GM18907 (cell line): ENCODE data around the gene UBE2K.
"Not testable (repeated sequence)": the region's sequence is repeated elsewhere in the genome, so short reads cannot be mapped to it uniquely, and the experiment has no call there.

Experiments
- ATAC-seq: cut with Tn5 transposase; IDR thresholded peaks from one replicate; pipeline ENCODE4 v1.9.1; 2021; ENCODE audit warnings: mild to moderate bottlenecking, moderate library complexity; ENCODE audit not compliant: unreplicated experiment

The UBE2K gene

DNA sequence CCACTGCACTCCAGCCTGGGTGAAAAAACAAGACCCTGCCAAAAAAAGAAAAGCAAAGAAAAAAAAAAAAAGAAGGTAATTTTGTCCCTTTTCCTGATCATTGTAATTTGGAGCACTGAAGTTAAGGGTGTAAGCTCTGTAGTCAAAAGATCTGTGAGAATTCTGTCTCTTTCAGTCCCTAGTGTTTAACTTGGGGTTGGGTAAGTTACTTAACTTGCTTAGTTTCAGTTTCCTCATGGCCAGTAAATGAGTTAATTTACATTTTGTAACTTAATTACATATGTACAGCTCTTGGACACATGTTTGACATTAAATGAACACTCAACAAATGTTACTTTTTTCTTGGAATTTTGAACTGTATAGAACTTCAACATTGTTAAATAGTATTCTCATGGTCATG is 10.9 kb upstream of the UBE2K start:
- no peak for ATAC-seq

DNA sequence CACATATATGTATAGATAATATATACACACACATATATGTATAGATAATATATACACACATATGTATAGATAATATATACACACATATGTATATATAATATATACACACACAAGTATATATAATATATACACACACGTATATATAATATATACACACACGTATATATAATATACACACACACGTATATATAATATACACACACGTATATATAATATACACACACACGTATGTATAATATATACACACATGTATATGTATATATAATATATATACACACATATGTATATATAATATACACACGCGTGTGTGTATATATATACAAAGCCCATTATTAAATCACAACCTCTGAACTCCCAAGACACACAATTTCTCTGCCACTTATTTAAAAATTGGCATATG is 8.0 kb upstream of the UBE2K start:
- no peak for ATAC-seq

GRCh38 chr4:39698424-39699009 is 581 bp downstream of the UBE2K start:
- ATAC-seq, result peak; percentile 37

DNA sequence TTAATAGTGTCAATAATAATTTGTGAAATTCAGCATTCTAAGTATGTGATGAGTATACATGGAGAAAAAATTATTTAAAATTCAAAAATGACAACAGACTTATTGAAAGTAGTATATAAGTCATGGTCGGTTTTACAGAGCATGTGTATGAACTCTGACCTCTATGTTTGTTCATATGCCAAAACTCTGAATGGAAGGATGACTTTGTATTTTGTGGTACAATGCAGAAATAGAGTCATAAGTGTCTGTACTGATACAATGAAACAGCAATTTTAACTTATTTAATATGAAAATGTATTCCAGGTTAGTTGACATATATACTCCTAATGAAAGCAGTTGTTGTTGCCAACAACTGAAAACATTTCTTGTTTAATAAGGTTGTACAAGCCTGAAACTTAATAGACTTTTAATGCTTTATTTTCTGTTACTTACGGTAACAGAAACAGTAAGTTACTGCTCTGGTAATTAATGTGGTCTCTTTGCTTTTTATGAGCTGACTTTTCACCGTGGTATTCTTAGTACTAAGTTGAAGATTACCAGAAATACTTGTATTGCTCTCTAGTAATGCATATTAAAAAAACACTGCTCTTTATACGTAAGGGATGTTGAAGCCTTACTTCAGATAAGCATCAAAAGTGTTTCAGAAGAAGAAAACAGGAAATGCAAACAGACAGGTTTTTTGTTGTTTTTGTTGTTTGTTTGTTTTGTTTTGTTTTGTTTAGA is 1.9 kb downstream of the UBE2K start:
- ATAC-seq, result no peak

DNA sequence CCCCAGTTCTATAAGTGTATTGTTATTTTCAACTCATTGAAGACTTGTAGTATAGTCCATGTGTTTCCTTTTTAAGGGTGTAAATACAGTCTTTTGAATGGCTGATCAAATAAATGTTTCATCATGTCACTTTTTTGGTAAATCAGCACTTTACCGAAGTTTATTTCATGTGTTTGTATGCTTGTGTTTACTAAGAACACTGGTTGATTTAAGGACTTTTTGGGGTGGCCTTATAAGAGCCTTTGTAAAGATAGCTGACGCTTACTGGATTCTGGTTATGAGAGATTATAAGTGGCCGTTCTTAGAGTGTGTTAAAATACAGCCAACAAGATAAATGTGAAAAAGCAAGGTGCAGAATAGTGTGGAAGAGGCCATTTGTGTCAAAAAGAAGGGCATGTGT is 2.6 kb downstream of the UBE2K start:
- no peak for ATAC-seq

GRCh38 chr4:39702716-39703115 is 4.8 kb downstream of the UBE2K start:
- no peak for ATAC-seq

DNA sequence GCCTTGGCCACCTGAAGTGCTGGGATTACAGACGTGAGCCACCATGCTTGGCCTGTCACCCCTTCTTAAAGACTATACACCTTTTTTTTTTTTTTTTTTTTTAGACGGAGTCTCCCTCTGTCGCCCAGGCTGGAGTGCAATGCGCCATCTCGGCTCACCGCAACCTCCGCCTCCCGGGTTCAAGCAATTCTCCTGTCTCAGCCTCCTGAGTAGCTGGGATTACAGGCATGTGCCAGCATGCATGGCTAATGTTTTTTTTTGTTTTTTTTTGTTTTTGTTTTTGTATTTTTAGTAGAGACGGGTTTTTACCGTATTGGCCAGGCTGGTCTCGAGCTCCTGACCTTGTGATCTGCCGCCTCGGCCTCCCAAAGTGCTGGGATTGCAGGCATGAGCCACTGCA is 6.9 kb downstream of the UBE2K start:
- ATAC-seq, result not testable (repeated sequence)

DNA sequence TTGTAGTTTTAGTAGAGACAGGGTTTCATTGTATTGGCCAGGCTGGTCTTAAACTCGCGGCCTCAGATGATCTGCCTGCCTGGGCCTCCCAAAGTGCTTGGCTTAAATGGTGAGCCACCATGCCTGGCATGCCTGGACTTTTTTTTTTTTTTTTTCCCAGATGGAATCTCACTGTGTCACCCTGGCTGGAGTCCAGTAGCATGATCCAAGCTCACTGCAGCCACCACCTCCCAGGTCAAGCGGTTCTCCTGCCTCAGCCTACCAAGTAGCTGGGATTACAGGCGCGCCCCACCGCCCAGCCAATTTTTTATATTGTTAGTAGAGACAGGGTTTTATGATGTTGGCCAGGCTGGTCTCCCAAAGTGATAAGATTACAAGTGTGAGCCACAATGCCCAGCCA is 8.4 kb downstream of the UBE2K start:
- ATAC-seq, result no peak

DNA sequence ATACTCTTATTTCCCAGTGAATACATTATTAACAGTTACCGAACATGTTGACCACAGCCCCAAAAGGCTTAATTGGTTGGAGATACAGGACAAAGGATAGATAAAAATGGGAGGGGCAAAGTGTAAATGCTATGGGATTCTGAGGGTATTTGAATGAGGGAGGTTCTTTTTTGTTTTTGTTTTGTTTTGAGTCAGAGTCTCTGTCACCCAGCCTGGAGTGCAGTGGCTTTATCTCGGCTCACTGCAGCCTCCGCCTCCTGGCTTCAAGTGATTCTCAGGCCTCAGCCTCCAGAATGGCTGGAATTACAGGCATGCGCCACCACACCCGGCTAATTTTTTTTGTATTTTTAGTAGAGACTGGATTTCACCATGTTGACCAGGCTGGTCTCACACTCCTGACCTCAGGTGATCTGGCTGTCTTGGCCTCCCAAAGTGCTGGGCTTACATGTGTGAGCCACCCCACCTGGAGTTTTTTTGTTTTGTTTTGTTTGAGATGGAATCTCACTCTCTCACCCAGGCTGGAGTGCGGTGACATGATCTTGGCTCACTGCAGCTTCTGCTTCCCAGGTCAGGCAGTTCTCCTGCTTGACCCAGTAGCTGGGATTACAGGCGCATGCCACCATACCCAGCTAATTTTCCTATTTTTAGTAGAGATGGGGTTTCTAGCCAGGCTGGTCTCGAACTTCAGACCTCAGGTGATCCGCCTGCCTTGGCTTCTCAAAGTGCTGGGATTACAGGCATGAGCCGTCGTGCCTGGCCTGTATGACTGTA is 9.0 kb downstream of the UBE2K start:
- no peak for ATAC-seq

- ATAC-seq, result no peak
Measured at GRCh38 chr4:39710098-39710896, 12.4 kb downstream of the UBE2K start.

DNA sequence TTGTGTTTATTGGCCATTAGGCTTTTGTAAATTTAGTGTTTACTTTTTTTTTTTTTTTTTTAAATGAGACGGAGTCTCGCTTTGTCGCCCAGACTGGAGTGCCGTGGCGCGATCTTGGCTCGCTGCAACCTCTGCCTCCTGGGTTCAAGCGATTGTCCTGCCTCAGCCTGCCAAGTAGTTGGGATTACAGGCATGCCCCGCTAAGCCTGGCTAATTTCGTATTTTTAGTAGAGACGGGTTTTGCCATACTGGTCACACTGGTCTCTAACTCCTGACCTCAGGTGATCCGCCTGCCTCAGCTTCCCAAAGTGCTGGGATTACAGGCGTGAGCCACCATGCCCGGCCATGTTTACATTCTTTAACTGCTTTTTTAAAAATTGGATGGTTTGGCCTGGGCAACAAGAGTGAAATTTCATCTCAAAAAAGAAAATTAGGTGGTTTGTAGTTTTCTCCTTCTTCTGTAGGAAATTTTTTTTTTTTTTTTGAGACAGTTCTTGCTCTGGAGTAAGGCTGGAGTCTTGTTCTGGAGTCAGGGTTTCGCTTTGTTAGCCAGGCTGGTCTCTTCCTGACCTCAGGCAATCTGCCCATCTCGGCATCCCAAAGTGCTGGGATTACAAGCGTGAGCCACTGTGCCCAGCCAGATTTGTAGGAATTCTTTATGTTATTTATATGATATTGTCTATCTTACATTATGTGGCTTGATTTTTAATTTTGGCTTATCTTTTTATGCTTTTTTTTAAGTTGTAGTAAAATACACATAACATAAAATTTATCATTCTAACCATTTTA is 15.1 kb downstream of the UBE2K start:
- ATAC-seq, result no peak

GRCh38 chr4:39713691-39714090 is 15.8 kb downstream of the UBE2K start:
- no peak for ATAC-seq

- no peak for ATAC-seq
Measured at GRCh38 chr4:39714166-39714565, 16.2 kb downstream of the UBE2K start.

DNA sequence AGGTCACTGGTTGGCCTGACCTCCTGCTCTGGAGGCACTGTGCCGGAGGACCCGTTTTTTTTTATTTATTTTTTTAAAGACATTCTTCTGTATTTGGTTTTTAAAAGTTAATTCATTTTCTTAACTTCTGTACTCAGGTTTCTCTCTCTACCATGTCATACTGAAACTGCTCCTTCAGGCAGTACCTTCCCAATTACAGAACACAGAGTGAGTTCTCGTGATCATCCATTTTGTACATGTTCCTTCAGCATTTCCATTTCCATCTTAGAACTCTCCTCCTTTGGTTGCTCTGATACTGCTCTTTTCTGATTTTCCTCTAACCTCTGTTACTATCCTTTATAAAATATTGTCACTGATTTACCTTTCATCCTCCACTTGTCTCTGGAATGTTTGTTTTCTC is 17.9 kb downstream of the UBE2K start:
- no peak for ATAC-seq

DNA sequence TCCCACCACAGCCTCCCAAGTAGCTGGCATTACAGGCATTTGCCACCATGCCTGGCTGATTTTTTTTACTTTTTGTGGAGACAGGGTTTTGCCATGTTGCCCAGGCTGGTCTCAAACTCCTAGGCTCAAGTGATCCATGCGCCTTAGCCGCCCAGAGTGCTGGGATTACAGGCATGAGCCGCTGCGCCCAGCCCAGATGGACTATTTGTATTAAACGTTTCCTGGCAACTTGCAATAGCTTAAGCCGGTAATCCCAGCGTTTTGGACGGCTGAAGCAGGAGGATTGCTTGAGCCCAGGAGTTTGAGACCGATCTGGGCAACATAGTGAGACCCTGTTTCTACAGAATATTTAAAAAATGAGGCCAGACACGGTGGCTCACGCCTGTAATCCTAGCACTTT is 18.4 kb downstream of the UBE2K start:
- no peak for ATAC-seq

DNA sequence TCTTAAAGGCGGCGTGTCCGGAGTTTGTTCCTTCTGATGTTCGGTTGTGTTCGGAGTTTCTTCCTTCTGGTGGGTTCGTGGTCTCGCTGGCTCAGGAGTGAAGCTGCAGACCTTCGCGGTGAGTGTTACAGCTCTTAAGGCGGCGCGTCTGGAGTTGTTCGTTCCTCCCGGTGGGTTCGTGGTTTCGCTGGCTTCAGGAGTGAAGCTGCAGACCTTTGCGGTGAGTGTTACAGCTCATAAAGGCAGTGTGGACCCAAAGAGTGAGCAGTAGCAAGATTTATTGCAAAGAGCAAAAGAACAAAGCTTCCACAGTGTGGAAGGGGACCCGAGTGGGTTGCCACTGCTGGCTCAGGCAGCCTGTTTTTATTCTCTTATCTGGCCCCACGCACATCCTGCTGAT is 19.8 kb downstream of the UBE2K start:
- not testable (repeated sequence) for ATAC-seq

- no peak for ATAC-seq
Measured at GRCh38 chr4:39718366-39719323, 20.7 kb downstream of the UBE2K start.

DNA sequence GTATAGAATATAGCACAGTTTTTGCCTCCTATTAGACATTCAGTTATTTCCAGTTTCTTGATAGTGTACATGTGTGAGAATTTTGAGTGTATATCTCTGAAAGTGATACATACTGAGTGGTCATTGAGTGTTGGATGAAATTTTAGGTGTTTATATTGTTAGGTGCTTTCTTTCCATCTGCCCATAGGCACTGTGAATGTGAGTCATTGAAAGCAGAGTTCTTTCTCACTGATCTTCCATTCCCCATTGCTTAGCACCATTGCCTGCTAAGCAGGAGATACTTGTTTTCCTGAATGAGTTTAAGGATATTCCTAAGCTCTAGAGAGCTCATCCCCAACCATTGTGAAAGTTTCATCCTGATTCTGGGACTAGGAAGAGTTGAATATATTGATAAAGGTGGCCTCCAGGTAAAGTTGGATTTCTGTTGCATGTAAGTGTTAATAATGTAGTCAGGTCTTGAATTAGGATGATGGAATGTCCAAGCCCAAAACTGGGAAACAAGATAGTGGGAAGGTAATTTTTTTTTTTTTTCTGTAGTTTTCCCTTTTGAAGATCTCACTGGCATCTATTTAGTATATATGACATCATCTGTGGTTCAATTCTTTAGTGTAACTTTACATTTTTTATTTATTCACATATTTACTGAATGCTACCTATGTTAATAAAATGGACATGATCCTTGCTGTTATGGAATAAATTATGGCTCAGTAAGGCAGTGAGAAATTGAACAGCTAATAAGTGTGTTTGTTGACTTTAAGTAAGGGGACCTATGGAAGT is 22.1 kb downstream of the UBE2K start:
- ATAC-seq, result no peak

GRCh38 chr4:39721273-39721672 is 23.3 kb downstream of the UBE2K start:
- not testable (repeated sequence) for ATAC-seq
